Upper lobe of left lung (tissue), 6 donors: ENCODE measurements around the gene PCNX2. TPM values are rescaled to one million over a fixed set of nuclear protein-coding genes. Genes with fewer than 3 reads are reported as not detected.

ENCODE experiments used
- ATAC-seq, 2 donors: fragments of 200-7000 bp; cut with Tn5 transposase; one replicate each; pipeline ENCODE4 v1.9.1; 2022; ENCODE audit warnings: mild to moderate bottlenecking in 2 of 2, moderate library complexity in 2 of 2; ENCODE audit not compliant: low FRiP score in 2 of 2
- DNase-seq, 2 donors: peaks; one replicate each; pipeline ENCODE4 v3.0.0-alpha.2; 2019 to 2020
- H3K27ac ChIP-seq, 4 donors: fragments of 200-600 bp; sonication (generic); one replicate each; pipeline ENCODE4 v1.5.1; 2016 to 2019
- H3K27me3 ChIP-seq, 4 donors: fragments of 200-600 bp; sonication (generic); one replicate each; pipeline ENCODE4 v1.5.1; 2017 to 2019
- H3K36me3 ChIP-seq, 4 donors: fragments of 200-600 bp; sonication (generic); one replicate each; pipeline ENCODE4 v1.5.1; 2016 to 2019
- H3K4me1 ChIP-seq, 4 donors: fragments of 200-600 bp; sonication (generic); one replicate each; pipeline ENCODE4 v1.5.1; 2018 to 2019
- H3K4me3 ChIP-seq, 4 donors: fragments of 200-600 bp; sonication (generic); one replicate each; pipeline ENCODE4 v1.5.1; 2017 to 2019; ENCODE audit warnings: mild to moderate bottlenecking in 2 of 4, moderate library complexity in 1 of 4
- H3K9me3 ChIP-seq, 4 donors: fragments of 200-600 bp; sonication (generic); one replicate each; pipeline ENCODE4 v1.5.1; 2018 to 2019
- CTCF ChIP-seq, 6 experiments: fragments of 450-650 bp in 4 of 6; fragments of 200-600 bp in 2 of 6; sonication (generic) in 2 of 6; IDR thresholded peaks; one replicate each; pipeline ENCODE4 v1.5.1; 2016 to 2019; ENCODE audit warnings: antibody characterized with exemption in 6 of 6
- EP300 ChIP-seq, 4 donors: sonication (generic); formaldehyde crosslinking; IDR thresholded peaks; one replicate each; pipeline ENCODE4 v1.5.1; 2017; ENCODE audit warnings: antibody characterized with exemption in 4 of 4, control low read depth in 2 of 4
- POLR2A ChIP-seq, 4 donors: fragments of 450-650 bp; IDR thresholded peaks; one replicate each; pipeline ENCODE4 v1.5.1; 2016 to 2017; ENCODE audit warnings: antibody characterized with exemption in 4 of 4, mild to moderate bottlenecking in 2 of 4
- POLR2AphosphoS5 ChIP-seq, 2 donors: sonication (generic); formaldehyde crosslinking; IDR thresholded peaks; one replicate each; pipeline ENCODE4 v1.5.1; 2017; ENCODE audit warnings: antibody characterized with exemption in 2 of 2
- WGBS, 2 donors: methylation state at CpG; one replicate each; pipeline ENCODE4 v1.1.5; 2017 to 2018; 5-methylcytosine and 5-hydroxymethylcytosine counted together
- total RNA-seq, 6 donors: library from RNA; depleted of rRNA in 4 of 6; stranded (reverse); fragments of >200 nt in 4 of 6; gene quantifications; one replicate each; pipeline versions ENCODE4 v1.1.0 to v1.2.1, GENCODE V29; 2016 to 2021
- donor health status: DM: no; HTN: no; CAD: no; lungs with moderate emphysema.
- donor health status: DM: no; HTN: yes; CAD: no; lungs with severe emphysema.

PCNX2 gene
- total RNA-seq, 6 donors from 2014 or later, result 8.2 to 27.2 (median 14.5) TPM

DNA sequence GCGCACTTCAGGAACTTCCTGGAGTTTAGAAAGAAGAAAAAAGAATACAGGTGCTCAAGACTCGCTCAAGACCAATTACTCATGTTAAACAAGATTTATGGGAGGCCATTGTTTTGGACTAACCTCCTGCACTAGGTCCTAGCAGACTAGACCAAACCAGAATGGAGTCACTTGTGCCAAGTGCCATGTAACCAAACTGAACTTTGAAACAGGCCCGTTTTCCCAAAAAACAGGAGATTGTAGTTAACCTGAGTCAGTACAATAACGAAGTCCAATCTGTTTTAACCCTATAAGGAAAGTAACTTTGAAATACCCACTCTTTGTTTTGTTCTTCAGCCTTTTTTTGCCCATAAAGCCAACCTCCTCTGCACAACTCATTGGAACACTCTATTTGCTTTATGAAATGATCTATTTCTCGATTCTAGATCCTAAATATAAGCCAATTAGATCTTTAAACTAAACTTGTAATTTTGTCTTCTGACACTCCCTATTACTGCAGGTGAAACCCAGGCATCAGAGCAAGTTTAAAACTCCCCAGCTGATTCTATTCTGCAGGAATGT lies 345.8 kb downstream of the PCNX2 start:
- peak overlapping the region; percentile 45 to 88 (median 70) for H3K4me3 ChIP-seq
- 91 to 94% methylated on average over 5 of the region's 5 CpGs for WGBS, 2 donors

GRCh38 chr1:232944347-232944746 lies 351.2 kb downstream of the PCNX2 start:
- TF ChIP-seq CTCF (IDR thresholded peaks at IDR 0.05), result no peak
- no peak for TF ChIP-seq POLR2AphosphoS5 (IDR thresholded peaks at IDR 0.05)
- TF ChIP-seq EP300 (IDR thresholded peaks at IDR 0.05), result no peak
- no peak for TF ChIP-seq POLR2A (IDR thresholded peaks at IDR 0.05)
- Histone ChIP-seq H3K9me3 (no peaks in the 10 kb centered on the region), H3K4me1 (no peaks in the 10 kb centered on the region), H3K27me3 (no peaks in the 10 kb centered on the region), H3K36me3 (no peaks in the 10 kb centered on the region), H3K27ac (no peak overlapping the region), H3K4me3 (no peak overlapping the region)
- DNase-seq, result no peak
- no peak for ATAC-seq
- 70 to 71% methylated on average over 5 of the region's 5 CpGs for WGBS, 2 donors

More for the DNA sequence above, 345.8 kb downstream of the PCNX2 start:
- DNase-seq (no peak), ATAC-seq (no peak)
- TF ChIP-seq CTCF (IDR thresholded peaks at IDR 0.05), result no peak
- no peak for TF ChIP-seq POLR2AphosphoS5 (IDR thresholded peaks at IDR 0.05)
- no peak for TF ChIP-seq EP300 (IDR thresholded peaks at IDR 0.05)
- no peak for TF ChIP-seq POLR2A (IDR thresholded peaks at IDR 0.05)
- no peaks in the 10 kb centered on the region for H3K27me3 ChIP-seq
- H3K9me3 ChIP-seq, result no peaks in the 10 kb centered on the region
- peak overlapping the region; percentile 80 to 89 (median 88) for H3K27ac ChIP-seq
- peaks cover 11 to 29% (median 15%) of the 10 kb centered on the region in 4 donors for H3K4me1 ChIP-seq
- H3K36me3 ChIP-seq, result no peaks in the 10 kb centered on the region

DNA sequence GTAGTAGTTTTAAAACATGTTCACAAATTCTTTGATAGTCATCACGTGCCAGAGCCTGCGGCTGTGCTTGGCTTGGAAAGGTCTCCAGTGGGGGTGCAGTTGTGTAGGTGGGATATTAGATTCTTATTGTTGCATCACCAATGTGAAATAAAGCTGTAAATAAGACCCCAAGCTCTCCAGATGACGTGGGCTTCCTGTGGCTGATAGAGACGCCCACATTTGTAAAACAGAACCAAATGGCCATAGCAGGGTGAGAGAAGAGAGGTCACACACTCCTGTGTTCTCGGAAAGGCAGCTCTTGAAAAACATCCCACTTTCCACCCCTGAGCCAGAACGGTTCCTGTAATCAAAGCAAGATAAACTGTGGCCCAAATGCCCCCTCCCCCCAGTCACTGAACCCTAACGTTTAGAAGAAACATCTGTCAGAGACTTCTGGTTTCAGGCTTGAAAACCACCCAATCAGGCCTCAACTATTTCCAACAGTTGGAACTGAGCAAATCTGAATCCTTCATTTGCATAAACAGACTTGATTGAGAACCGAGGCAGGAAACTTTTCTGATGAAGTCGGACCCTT lies 351.8 kb downstream of the PCNX2 start:
- DNase-seq, result no peak
- H3K9me3 ChIP-seq, result no peaks in the 10 kb centered on the region
- H3K27ac ChIP-seq, result no peak overlapping the region
- no peaks in the 10 kb centered on the region for H3K27me3 ChIP-seq
- no peaks in the 10 kb centered on the region for H3K4me1 ChIP-seq
- no peak for ATAC-seq
- no peak for TF ChIP-seq POLR2AphosphoS5 (IDR thresholded peaks at IDR 0.05)
- TF ChIP-seq POLR2A (IDR thresholded peaks at IDR 0.05), result no peak
- no peak for TF ChIP-seq CTCF (IDR thresholded peaks at IDR 0.05)
- TF ChIP-seq EP300 (IDR thresholded peaks at IDR 0.05), result no peak
- WGBS, 2 donors, result 52 to 55% methylated on average over 9 of the region's 9 CpGs
- H3K4me3 ChIP-seq, result no peak overlapping the region
- H3K36me3 ChIP-seq, result no peaks in the 10 kb centered on the region

DNA sequence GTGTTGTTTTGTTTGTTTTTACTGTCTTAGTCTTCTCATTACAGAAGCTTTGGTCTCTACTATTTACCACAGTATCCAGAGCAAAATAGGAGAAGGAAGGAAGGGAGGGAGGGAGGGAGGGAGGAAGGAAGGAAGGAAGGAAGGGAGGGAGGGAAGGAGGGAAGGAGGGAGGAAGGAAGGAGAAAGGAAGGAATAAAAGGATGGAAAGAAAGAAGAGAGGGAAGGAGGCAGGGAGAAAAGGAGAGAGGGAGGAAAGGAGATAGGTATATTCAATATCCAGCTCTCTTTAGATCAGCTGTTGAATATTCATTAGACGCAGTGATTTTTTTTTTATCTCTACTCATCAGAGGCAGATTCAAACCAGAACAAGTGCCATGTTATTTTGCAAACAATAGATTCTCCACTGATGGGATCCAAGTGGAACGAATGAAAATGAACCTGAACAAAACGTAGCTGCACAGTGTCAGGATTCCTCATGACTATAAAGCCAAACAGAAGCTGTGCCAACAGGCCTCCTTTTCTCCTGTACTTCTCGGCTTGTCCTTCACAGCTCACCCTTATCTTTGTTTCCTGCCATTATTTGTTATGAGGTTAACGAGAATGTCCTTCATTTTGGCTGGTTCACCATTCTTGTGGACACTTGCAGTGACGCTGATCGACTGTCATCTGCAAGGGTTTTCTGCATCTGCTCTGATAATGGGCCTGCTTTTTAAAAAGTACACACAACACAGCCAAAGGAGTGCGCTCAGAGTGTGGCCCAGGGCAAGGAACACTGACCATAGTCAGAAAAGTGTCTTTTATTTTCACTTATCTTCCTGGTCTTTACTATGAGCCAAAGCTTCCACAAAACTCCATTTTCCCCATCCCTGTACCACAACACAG lies 352.9 kb downstream of the PCNX2 start:
- DNase-seq (no peak), ATAC-seq (no peak)
- Histone ChIP-seq H3K36me3 (no peaks in the 10 kb centered on the region), H3K27me3 (no peaks in the 10 kb centered on the region), H3K27ac (no peak overlapping the region), H3K4me1 (no peaks in the 10 kb centered on the region), H3K9me3 (no peaks in the 10 kb centered on the region), H3K4me3 (no peak overlapping the region)
- WGBS, 2 donors, result 74 to 80% methylated on average over 8 of the region's 8 CpGs
- TF ChIP-seq POLR2A (IDR thresholded peaks at IDR 0.05) (no peak), POLR2AphosphoS5 (IDR thresholded peaks at IDR 0.05) (no peak), EP300 (IDR thresholded peaks at IDR 0.05) (no peak)

DNA sequence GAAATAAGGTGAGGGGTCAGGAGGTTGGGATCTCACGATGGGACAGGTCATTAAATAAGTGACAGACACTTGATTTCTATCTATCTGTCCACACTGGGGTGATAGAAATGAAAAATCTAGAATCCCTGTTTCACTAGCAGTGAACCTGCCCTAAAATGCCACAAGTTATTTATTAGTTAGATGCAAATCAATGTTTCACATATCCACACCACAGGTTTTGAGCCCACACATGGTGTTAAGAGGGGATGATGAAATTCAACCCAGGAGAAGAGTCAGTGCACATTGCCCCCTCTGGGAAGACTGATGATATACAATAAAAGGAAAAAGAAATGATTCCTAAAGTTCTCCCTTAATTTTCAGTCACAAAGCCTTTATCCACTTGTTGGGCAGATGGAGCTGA lies 355.3 kb downstream of the PCNX2 start:
- WGBS, 2 donors, result 82 to 91% methylated on average over 1 of the region's 1 CpG
- H3K27me3 ChIP-seq, result no peaks in the 10 kb centered on the region
- no peak overlapping the region for H3K4me3 ChIP-seq
- DNase-seq, result no peak
- no peak for ATAC-seq
- H3K27ac ChIP-seq, result no peak overlapping the region
- peaks cover 0 to 4% (median 0%) of the 10 kb centered on the region in 4 donors for H3K4me1 ChIP-seq
- TF ChIP-seq POLR2AphosphoS5 (IDR thresholded peaks at IDR 0.05), result no peak
- no peak for TF ChIP-seq EP300 (IDR thresholded peaks at IDR 0.05)
- no peak for TF ChIP-seq CTCF (IDR thresholded peaks at IDR 0.05)
- TF ChIP-seq POLR2A (IDR thresholded peaks at IDR 0.05), result no peak
- H3K9me3 ChIP-seq, result no peaks in the 10 kb centered on the region
- no peaks in the 10 kb centered on the region for H3K36me3 ChIP-seq
